SK-N-MC (cell line): ENCODE measurements around the gene SPTLC2.

Experiments
- EZH2 ChIP-seq: fragments of 200-600 bp; sonication (generic); IDR thresholded peaks from one replicate; pipeline ENCODE4 v1.6.1; 2017; ENCODE audit warnings: antibody characterized with exemption
- POLR2AphosphoS5 ChIP-seq: IDR thresholded peaks from 2 replicates; pipeline ENCODE4 v1.6.1; 2012; ENCODE audit warnings: mild to moderate bottlenecking, low read depth, low read length, borderline replicate concordance

DNA sequence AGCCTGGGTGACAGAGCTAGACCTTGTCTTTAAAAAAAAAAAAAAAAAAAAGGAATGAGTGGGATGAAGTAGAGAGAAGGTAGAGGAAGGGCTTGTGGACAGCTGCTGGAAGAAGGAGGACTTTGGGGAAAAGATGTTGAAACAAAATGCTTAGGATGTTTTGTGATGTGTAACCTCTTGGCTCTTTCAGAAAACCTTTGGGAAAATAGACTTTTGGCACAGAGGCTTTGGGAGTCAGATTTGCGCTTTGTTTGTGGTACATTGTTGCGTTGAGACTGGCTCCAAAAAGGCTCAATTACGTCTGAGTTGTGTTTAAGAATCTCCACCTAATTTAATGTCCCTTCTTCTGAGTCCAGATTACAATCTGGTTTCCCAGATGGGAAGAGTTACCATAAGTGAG, 32.9 kb upstream of the SPTLC2 start:
- TF ChIP-seq POLR2AphosphoS5: no peak
- no peak for TF ChIP-seq EZH2
